Activated CD8-positive, alpha-beta T cell treated with anti-CD3 and anti-CD28 coated beads for 36 hours (primary cell): ENCODE data around the gene PARVB. TPM values are rescaled to one million over a fixed set of nuclear protein-coding genes. Genes with fewer than 3 reads are reported as not detected.

Experiments
- ATAC-seq: fragments of 200-7000 bp; cut with Tn5 transposase; one replicate; pipeline ENCODE4 v1.10.0; 2021; ENCODE audit warnings: mild to moderate bottlenecking, moderate library complexity
- CTCF ChIA-PET: fragments of 350-600 bp; sonication (Branson Sonifier 250); formaldehyde crosslinking; loops from one replicate; lab custom pipeline; 2021; ENCODE audit warnings: antibody characterized with exemption; lab: Charles Lee
- POLR2A ChIA-PET: fragments of 350-600 bp; sonication (Branson Sonifier 250); formaldehyde crosslinking; loops from one replicate; lab custom pipeline; 2021; ENCODE audit warnings: antibody characterized with exemption; lab: Charles Lee
- DNase-seq: peaks from one replicate; pipeline ENCODE4 v3.0.0-alpha.2; 2020
- H3K27ac Mint-ChIP-seq: one replicate; pipeline ENCODE4 v1.8.0; 2021; ENCODE audit warnings: mild to moderate bottlenecking, mixed read lengths
- H3K27me3 Mint-ChIP-seq: one replicate; pipeline ENCODE4 v1.8.0; 2021; ENCODE audit warnings: mixed read lengths
- H3K36me3 Mint-ChIP-seq: one replicate; pipeline ENCODE4 v1.8.0; 2021; ENCODE audit warnings: low read depth, mixed read lengths
- H3K4me1 Mint-ChIP-seq: one replicate; pipeline ENCODE4 v1.8.0; 2021; ENCODE audit warnings: low read depth, mixed read lengths
- H3K4me3 Mint-ChIP-seq: one replicate; pipeline ENCODE4 v1.8.0; 2021; ENCODE audit warnings: mild to moderate bottlenecking, moderate library complexity, mixed read lengths
- H3K9me3 Mint-ChIP-seq: one replicate; pipeline ENCODE4 v1.8.0; 2021; ENCODE audit warnings: mixed read lengths
- intact Hi-C: fragments of 100-400 bp; cut with micrococcal nuclease; formaldehyde crosslinking; loops from one replicate; pipeline ENCODE4 v1.10.0; 2022
- total RNA-seq, 2 experiments: library from RNA; stranded (reverse); gene quantifications; one replicate each; pipeline ENCODE4 v1.2.3, GENCODE V29; 2021
- TF ChIP-seq, protein P1 (sequence below): fragments of 200-600 bp; IDR thresholded peaks from one replicate; pipeline ENCODE4 v1.8.0; 2022; ENCODE audit warnings: antibody characterized with exemption, mild to moderate bottlenecking

Gene PARVB
- total RNA-seq, 2 experiments from 2014 or later = 71.0 to 73.1 TPM

DNA sequence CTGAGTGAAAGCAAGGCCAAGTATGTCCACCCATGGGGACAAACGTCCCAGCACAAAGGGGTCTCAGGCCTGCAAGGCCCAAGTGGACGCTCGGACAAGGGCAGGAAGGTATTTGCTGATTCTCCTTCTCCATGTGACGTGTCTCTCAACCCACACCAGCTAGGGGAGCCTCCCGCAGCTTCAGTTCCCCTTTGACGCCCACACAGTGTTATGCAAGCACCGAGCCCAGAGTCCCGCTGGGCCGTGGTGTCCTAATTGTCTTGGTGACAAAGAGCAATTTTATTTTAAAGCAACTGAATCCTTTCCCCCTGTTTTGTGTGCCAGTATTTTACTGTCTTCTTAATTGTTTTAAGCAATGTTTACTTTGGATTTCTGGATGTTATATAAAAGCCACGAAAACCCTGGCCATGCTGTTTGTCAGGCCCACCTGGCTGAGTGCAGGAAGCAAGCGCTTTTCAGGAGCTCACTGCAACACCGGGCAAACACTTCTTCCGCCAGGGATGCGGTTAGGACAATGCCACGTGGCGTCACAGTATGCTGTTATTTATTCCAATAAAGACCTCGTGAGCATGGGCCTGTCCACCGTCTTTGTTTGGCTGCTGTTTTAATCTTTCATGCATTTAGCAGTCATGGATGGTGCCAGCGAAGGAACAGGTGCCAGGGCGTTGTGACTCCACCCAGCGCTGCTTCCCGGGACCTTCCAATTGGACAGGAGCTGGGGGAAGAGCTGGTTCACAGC, 148.4 kb downstream of the PARVB start:
- ChIA-PET POLR2A (interaction anchor here (0.9 to 1.6 kb wide), 2 partner anchors 11 to 331 kb away, joined by 3 to 5 read pairs; no protein-coding TSS in a partner anchor), CTCF (interaction anchor here (1.2 kb wide), 1 partner anchor 11 kb away, joined by 3 read pairs; no protein-coding TSS in a partner anchor)
- H3K4me3 Mint-ChIP-seq = no peak overlapping the region
- TF ChIP-seq, protein P1, sequence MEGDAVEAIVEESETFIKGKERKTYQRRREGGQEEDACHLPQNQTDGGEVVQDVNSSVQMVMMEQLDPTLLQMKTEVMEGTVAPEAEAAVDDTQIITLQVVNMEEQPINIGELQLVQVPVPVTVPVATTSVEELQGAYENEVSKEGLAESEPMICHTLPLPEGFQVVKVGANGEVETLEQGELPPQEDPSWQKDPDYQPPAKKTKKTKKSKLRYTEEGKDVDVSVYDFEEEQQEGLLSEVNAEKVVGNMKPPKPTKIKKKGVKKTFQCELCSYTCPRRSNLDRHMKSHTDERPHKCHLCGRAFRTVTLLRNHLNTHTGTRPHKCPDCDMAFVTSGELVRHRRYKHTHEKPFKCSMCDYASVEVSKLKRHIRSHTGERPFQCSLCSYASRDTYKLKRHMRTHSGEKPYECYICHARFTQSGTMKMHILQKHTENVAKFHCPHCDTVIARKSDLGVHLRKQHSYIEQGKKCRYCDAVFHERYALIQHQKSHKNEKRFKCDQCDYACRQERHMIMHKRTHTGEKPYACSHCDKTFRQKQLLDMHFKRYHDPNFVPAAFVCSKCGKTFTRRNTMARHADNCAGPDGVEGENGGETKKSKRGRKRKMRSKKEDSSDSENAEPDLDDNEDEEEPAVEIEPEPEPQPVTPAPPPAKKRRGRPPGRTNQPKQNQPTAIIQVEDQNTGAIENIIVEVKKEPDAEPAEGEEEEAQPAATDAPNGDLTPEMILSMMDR = no peak
- ATAC-seq = no peak
- peak; percentile 34 for DNase-seq
- no peak overlapping the region for H3K27ac Mint-ChIP-seq
- no peaks in the 10 kb centered on the region for H3K9me3 Mint-ChIP-seq
- no peaks in the 10 kb centered on the region for H3K36me3 Mint-ChIP-seq
- H3K27me3 Mint-ChIP-seq = no peaks in the 10 kb centered on the region
- peaks cover 9% of the 10 kb centered on the region for H3K4me1 Mint-ChIP-seq
- intact Hi-C loops = no loop called here

DNA sequence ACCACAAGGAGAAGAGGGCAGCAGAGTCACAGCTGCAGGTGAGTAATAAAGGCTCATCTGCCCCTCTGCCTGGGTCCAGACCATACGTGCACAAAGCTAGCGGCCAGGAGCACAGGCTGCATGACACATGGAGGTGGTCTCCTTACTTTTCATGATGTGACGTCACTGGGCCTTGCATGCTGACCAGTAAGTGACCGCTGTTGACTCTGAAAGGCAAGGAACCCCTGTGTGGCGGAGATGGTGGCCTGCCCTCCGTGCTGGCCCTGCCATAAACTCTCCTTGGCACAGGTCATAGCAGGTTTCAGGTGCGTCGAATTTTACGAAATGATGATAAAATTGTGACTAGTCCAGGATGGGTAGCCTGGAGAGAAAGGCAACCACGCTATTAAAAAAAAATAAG, 149.1 kb downstream of the PARVB start:
- H3K4me1 Mint-ChIP-seq = peaks cover 9% of the 10 kb centered on the region
- H3K9me3 Mint-ChIP-seq = no peaks in the 10 kb centered on the region
- H3K36me3 Mint-ChIP-seq = no peaks in the 10 kb centered on the region
- no peak overlapping the region for H3K4me3 Mint-ChIP-seq
- CTCF ChIA-PET = interaction anchor here (1.2 kb wide), 1 partner anchor 10 kb away, joined by 3 read pairs; no protein-coding TSS in a partner anchor
- no peak for DNase-seq
- H3K27ac Mint-ChIP-seq = no peak overlapping the region
- H3K27me3 Mint-ChIP-seq = no peaks in the 10 kb centered on the region
- intact Hi-C loops = no loop called here
- TF ChIP-seq, protein P1 = no peak
- POLR2A ChIA-PET = interaction anchor here (0.6 to 1.6 kb wide), 3 partner anchors 10 to 330 kb away, joined by 3 to 5 read pairs (median 3); no protein-coding TSS in a partner anchor
- ATAC-seq = no peak

DNA sequence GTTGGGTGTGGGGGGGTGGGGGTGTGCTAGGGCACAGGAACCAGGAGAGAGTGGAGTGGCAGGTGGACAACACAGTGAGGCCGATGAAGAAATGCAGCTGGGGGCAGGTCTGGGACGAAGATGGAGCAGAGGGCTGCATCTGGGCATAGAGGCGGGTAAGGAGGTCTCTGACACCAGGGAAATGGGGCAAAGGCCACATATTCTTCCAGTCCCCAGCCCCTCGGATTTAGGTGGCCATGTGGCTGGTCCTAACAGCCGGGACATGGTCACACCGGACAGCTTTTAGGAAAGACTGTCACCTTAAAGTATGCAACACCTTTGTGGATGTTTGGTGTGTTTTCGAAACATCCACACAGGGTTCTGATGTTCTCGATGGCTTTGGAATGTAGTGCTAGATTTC, 151.6 kb downstream of the PARVB start:
- Mint-ChIP-seq H3K27ac (no peak overlapping the region), H3K4me3 (no peak overlapping the region), H3K9me3 (no peaks in the 10 kb centered on the region), H3K36me3 (no peaks in the 10 kb centered on the region), H3K27me3 (no peaks in the 10 kb centered on the region), H3K4me1 (peaks cover 15% of the 10 kb centered on the region)
- ChIA-PET POLR2A (no interaction called here), CTCF (no interaction called here)
- TF ChIP-seq, protein P1 = no peak
- ATAC-seq (no peak), DNase-seq (no peak)
- intact Hi-C loops = no loop called here

DNA sequence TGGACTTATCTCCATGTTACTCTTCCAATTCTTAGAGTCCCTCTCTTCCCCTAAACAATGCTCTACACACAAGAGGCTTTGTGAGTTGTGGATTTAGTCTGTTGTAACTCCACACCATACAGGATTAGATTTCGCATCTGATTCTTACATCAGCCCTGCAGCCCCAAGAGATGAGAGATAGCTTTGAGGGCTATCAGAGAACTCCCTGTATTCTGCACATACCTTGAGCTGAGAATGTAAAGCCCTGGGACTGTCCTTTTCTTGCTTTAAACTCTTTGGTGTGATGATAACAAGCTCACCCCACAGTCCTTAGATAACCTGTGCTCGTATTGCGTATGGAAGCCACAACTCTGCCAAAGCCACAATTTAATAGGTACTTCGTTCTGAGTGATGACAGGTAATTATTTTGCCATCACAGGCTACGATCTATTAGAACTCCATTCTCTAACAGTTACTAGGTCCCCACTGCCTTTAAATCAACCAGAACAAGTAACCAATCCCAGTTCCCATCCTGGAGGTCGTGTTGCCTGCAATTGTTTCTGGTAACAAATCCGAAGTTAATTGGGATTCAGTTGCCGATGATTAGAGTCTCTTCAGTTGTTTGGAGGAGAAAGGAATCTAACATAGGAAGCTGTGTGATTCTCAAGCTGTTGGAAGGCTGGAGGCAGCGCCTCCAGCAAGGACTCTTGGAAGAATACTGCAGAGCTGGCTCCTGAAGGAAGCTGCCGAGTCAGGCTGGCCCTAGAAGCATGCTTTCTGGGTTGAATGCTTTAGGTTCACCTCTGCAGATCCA, 155.3 kb downstream of the PARVB start:
- POLR2A ChIA-PET = interaction anchor here (6.9 kb wide), 1 partner anchor 15 kb away, joined by 59 read pairs; no protein-coding TSS in a partner anchor
- CTCF ChIA-PET = interaction anchor here (2.3 kb wide), 1 partner anchor 506 kb away, joined by 5 read pairs; no protein-coding TSS in a partner anchor
- Mint-ChIP-seq H3K4me3 (no peak overlapping the region), H3K27ac (no peak overlapping the region), H3K36me3 (peaks cover 12% of the 10 kb centered on the region), H3K9me3 (no peaks in the 10 kb centered on the region), H3K4me1 (peaks cover 19% of the 10 kb centered on the region), H3K27me3 (no peaks in the 10 kb centered on the region)
- TF ChIP-seq, protein P1 = no peak
- DNase-seq (no peak), ATAC-seq (no peak)
- intact Hi-C loops = no loop called here
